HG02943 (cell line): Measurements from ENCODE around the gene EPPIN.
"Not testable (repeated sequence)": the region's sequence is repeated elsewhere in the genome, so short reads cannot be mapped to it uniquely, and the experiment has no call there.

Experiments used
- ATAC-seq: cut with Tn5 transposase; IDR thresholded peaks from one replicate; pipeline ENCODE4 v1.9.1; 2021; ENCODE audit warnings: mild to moderate bottlenecking, low read depth, moderate library complexity; ENCODE audit not compliant: unreplicated experiment

Gene EPPIN

GRCh38 chr20:45547206-45547770 is at the start of gene EPPIN:
TSS of gene EPPIN (minus strand) at chr20:45547401. CDS start at chr20:45547357, 44 bp downstream.
- ATAC-seq, result no peak

GRCh38 chr20:45595235-45595634 is 48.0 kb upstream of the EPPIN start:
- ATAC-seq, result no peak

- ATAC-seq, result no peak
Observed at GRCh38 chr20:45593498-45593897, 46.3 kb upstream of the EPPIN start.

- ATAC-seq, result no peak
Observed at GRCh38 chr20:45592574-45593189, 45.5 kb upstream of the EPPIN start.

GRCh38 chr20:45589725-45590124 is 42.5 kb upstream of the EPPIN start:
- no peak for ATAC-seq

GRCh38 chr20:45588800-45589199 is 41.6 kb upstream of the EPPIN start:
- ATAC-seq, result no peak

GRCh38 chr20:45585986-45586385 is 38.8 kb upstream of the EPPIN start:
- not testable (repeated sequence) for ATAC-seq

GRCh38 chr20:45584294-45584693 is 37.1 kb upstream of the EPPIN start:
- ATAC-seq, result not testable (repeated sequence)

- no peak for ATAC-seq
Observed at GRCh38 chr20:45583502-45583901, 36.3 kb upstream of the EPPIN start.

GRCh38 chr20:45581702-45582101 is 34.5 kb upstream of the EPPIN start:
- ATAC-seq, result no peak

- no peak for ATAC-seq
Observed at GRCh38 chr20:45579184-45579583, 32.0 kb upstream of the EPPIN start, which contains the start of gene WFDC8. TSS of gene WFDC8 (minus strand) at chr20:45579284. CDS start at chr20:45579247, 37 bp downstream.

GRCh38 chr20:45578231-45578630 is 31.0 kb upstream of the EPPIN start:
- ATAC-seq, result no peak

- no peak for ATAC-seq
Observed at GRCh38 chr20:45576995-45577394, 29.8 kb upstream of the EPPIN start.

- ATAC-seq, result no peak
Observed at GRCh38 chr20:45575931-45576330, 28.7 kb upstream of the EPPIN start.

- ATAC-seq, result not testable (repeated sequence)
Observed at GRCh38 chr20:45569650-45570049, 22.4 kb upstream of the EPPIN start.

- no peak for ATAC-seq
Observed at GRCh38 chr20:45564760-45565276, 17.6 kb upstream of the EPPIN start.

- ATAC-seq, result no peak
Observed at GRCh38 chr20:45555198-45555597, 8.0 kb upstream of the EPPIN start.

- ATAC-seq, result no peak
Observed at GRCh38 chr20:45552456-45552855, 5.3 kb upstream of the EPPIN start.

- ATAC-seq, result no peak
Observed at GRCh38 chr20:45550765-45551164, 3.6 kb upstream of the EPPIN start.

- ATAC-seq, result no peak
Observed at GRCh38 chr20:45548410-45548809, 1.2 kb upstream of the EPPIN start.

GRCh38 chr20:45545754-45546453 is 1.3 kb downstream of the EPPIN start:
- ATAC-seq, result no peak

GRCh38 chr20:45545351-45545750 is 1.9 kb downstream of the EPPIN start:
- ATAC-seq, result no peak
